Activated naive CD4-positive, alpha-beta T cell treated with Interleukin-2 at 50 U/mL for 16 hours (primary cell): ENCODE data around the gene ENC1.

Experiments used
- DNase-seq: peaks from one replicate; pipeline ENCODE4 v3.0.0-alpha.2; 2020

The ENC1 gene

DNA sequence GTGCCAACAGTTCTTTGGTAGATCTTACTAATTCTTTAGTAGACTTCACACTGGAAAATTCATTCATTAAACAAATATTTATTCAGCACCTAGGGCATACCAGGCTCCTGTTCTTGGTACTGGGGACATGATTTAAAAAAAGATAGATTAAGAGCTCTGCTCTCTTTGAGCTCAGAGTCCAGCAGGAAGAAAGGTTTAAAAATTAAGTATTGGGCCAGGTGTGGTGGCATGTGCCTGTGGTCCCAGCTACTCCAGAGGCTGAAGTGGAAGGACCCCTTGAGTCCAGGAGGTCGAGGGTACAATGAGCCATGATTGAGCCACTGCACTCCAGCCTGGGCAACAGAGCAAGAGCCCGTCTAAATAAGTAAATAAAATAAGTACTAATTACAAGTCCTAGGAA lies 41.4 kb downstream of the ENC1 start:
- DNase-seq, result no peak

DNA sequence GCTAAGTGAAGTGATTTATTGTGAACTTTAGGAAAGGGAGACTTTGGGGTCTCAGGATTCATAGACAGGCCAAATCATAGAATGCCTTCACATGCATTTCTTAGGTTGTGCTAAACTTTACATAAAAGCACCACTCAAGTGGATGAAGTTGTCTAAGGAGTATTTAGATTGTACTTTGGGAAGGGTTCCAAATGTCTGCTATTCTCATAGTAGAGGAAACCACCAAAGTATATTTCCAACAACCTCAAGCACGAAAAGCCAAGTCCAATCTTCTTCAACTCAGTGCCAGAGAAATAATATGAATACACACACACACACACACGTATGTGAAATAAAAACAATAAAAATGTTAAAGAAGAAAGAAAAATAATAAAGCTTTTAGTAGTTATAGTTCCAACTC lies 41.8 kb downstream of the ENC1 start:
- no peak for DNase-seq

DNA sequence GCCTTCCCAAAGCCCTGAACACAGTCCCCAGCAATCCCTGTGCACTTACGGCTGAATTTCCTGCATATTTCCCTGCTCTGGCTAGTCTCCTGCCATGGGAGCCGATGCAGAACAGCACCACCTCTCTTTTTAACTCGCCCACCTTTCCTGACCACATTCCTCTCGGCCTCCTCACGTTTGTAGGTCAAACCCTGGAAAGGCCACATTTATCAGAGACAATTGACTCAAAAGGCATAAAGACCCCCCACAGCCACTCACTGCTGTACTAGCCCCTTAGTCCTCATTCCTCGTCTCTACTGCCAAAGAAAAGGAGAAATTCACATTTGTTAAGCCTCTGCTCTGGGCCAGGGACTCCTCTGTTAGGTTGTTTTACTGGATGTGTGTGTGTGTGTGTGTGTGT lies 43.6 kb downstream of the ENC1 start:
- DNase-seq, result no peak

DNA sequence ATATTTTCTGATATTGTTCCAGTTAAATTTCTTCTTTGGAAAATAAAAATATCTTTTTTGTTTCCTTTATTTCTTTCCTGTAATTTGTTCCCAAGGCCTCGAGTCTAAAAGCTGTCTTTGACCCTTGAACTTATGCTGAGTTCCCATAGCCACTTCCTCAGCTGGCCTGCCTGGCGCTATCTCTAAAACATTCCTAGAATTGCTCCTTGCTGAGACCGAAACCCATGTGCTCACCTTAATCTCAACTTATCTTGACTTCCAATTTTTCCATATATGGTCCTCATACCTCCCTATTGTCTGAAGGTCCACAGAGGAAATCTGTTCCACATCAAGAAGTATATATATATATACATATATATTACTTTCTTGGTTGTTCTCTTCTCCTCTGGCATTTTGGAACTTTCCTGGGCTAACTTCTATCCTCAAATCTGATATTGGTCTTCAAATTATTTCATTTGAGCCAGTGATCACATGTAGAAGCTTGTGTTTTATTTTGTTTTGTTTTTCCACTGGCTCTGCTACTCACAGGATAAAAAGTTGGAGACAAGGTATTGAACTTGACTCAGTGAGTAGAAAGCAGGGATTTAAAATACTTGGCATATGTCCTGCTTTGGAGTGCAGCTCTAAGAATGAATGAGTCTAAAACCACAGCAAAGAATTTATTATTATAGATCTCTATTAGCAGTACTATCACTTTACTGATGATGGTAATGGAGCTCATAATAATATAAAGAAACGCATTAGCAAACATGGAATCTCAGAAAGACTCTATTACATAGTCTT lies 45.2 kb downstream of the ENC1 start:
- no peak for DNase-seq

DNA sequence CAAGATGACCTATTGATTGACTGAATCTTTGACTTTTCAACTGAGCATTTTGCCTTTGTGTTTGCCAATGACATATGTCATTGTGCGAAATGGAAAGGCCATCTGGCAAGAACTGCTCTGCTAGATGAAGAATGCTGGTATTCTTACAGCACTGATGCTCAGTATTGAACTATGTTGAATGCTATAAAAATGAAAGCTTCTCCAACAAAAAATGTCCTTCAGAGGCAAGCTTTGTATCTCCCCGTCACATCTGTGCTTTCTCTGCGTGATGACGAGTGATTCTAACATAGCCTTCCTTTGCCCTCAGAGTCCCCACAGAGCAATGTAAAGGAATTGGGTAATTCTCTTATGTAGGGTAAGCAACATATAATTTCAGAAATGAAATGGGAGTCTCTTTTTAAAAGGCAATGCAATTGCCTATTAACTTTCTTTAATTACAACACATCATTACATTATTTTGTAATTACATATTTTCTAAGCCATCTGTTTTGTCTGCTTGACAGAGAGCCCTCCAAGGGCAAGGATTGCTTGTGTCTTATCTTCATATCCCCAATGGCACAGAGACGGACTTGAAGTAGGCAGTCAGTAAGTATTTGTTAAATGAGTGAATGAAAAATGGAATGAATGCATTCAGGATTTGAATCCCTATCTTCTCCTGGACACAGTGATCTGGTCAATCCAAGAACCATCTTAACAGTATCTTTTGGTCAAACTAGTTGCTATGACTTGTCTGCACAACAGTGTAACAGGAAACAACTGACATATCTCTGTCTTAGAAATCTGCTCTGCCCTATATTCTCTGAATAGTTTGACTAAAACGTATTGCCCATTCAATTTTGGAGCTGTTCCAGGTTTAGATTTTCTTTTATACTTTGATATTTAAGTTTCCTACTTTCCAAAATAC lies 46.1 kb downstream of the ENC1 start:
- DNase-seq, result no peak

DNA sequence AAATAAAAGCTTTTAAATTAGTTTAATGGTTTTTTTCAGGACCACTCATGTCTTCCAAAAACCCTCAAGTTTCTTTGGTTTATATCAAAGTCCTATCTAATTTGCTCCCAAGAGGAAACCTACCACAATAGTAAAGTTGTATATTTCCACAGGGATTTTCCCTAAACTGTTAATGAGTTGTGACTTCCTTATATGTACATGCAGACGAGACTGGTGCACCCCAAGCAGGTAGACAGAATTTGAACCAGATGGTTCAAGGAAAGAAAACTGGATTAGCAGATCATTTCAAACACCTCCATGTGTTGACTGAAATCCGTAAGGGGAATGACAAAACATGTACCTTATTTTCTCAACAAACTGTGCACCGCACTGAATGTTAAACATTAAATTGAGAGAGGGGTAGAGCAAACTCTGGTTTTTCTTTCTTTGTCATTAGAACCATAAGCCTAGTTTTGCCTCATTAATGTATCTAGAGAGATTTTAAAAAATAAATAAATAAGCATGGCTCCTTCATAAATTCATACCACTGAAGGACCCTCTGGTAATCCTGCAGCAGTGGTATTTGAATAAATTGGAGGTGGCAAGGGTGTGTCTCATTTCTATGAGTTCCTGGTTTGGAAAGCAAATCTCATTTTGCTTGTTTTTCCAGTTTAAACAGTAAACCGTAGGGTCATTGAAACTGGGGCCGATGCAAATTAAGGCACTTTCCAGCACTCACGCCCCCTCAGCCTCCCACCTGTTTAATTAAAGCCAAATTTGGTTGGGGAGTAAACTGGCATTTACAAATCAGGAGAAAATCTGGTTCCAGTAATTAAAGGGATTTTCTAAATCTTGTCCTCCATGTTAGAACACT lies 51.1 kb downstream of the ENC1 start:
- no peak for DNase-seq

DNA sequence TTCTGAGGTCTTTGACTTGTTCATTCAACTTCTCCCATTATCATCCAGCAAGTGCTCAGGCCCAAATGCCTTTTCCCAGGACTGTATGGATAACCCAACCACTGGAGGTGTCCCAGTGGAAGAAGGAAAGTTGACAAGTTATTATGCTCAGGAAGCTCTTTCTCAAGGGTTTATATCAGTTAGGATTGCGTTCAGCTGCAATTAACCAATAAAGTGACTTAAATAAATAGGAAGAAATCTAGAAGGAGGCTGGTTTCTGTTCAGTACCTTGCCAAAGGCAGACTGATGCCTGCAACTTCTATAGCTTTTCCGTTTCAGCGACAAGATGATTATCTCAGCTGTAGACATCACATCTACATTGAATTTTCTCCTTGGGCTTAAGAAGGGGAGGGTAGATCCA lies 52.1 kb downstream of the ENC1 start:
- DNase-seq, result no peak

DNA sequence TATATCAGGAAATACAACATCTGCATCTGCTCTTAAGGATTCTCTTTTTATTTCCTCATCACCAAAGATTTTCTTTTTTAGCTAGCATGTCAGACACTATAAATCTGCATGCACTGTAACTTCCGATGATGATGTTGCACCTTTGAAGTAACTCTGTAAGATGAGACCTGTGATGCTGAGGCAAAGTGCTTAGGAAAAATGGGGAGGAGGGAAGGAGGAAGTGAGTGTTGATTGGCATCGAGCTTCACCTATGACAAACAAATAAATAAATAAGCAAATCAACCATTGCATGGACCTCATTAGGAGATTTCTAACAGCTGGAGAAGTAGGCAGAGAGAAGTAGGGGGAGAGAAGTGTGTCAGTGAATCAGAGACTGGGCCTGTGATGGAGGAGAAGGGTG lies 52.6 kb downstream of the ENC1 start:
- no peak for DNase-seq

DNA sequence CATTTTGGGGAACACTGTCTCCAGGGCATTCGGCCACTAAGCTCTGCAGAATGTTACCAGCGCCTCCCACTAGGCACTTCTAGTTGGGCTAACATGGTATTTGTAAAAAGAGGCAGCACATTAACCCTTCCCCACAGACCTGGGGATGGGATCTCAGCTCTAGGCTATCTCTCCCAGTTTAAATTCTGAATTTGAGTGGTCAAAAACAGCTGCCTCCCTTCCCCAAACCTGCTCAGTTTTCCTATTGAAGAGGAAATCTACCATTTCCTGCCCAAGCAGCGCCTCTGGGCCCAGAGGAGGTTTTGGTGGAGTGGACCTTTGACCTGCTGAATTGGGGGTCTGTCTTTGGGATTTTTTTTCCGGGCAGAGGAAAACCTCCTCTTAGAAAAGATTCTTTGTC lies 53.2 kb downstream of the ENC1 start:
- DNase-seq, result no peak

DNA sequence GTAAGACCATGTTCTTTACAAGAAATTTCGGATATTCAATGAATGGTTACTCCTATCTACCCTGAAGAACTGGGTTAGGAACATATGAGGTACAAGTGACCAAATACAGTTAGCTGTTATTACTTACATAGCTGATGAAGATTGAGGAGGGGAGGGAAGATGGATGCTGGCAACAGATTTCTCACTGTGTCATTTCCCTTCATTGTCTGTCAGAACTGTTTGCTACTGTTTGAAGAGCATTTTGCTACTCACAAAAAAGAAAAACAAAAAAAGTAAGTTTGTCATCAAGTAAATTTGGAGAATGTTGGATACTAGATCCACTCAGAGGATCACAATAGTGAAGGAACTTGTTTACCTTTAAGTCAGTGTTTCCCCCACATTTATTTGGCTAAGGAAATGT lies 53.7 kb downstream of the ENC1 start:
- no peak for DNase-seq

DNA sequence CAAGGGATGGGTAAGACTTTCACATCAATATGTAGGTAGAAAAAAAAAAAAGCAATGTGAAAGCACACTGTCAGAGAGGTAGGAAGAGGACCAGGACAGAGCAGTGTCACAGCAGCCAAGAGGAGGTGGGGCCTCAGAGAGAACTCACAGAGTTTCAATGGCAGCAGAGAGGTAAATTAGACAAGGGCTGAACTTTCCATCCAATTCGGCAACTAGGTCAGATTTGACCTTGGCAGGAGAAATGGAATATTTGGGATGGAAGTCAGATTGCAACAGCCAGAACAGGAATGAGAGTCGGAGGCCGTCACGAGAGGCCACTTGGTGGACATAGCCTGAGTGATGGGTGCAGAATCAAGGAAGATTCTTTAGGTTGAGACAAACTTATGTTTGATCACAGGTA lies 57.7 kb downstream of the ENC1 start:
- DNase-seq, result no peak

DNA sequence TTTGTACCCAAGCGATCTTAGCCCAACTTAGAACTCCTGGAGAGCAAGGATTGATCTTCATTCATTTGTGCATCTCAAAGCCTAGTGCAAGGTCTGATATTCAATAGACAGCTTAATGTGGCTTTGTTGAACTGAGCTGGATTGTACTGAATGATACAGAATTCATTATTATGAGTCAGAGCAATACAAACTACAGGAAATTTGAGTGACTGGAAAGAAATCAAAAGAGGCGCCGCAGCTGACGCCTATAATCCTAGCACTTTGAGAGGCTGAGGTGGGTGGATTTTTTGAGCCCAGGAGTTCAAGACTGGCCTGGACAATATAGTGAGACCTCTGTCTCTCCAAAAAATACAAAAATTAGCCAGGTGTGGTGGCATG lies 58.6 kb downstream of the ENC1 start:
- no peak for DNase-seq

DNA sequence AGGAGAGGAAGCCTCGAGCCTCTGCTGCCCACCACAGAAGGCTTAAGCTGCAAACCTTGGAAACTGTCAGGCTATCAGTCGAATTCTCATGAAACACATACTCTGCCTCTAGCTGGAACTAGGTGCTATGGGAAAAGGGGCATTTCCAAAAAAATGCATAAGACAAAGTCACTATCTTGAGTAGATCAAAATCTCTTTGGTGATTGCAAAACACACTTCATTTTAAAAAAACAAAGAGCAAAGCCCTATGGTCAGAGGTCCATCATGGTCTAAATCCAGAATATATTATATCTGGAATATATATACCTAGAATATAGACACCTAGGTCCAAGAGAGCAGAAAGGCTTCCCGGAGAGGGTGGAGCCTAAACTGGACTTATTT lies 59.8 kb downstream of the ENC1 start:
- DNase-seq, result no peak

DNA sequence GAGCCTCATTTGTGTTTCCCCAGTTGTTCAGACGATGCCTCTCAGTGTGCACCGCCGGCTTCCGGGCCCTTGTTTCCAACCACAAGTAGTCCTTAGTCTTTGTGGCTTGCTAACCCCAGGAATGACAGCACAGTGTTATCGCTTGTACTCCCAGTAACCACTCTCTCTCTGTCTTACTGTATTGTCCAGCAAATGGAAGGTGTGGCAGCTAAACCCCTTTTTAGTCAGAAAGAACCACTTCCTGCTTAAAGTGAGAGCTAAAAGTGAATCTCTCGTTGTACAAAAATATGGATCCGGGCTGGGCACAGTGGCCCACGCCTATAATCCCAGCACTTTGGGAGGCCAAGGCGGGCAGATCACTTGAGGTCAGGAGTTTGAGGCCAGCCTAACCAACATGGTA lies 61.3 kb downstream of the ENC1 start:
- DNase-seq, result peak; percentile 77

DNA sequence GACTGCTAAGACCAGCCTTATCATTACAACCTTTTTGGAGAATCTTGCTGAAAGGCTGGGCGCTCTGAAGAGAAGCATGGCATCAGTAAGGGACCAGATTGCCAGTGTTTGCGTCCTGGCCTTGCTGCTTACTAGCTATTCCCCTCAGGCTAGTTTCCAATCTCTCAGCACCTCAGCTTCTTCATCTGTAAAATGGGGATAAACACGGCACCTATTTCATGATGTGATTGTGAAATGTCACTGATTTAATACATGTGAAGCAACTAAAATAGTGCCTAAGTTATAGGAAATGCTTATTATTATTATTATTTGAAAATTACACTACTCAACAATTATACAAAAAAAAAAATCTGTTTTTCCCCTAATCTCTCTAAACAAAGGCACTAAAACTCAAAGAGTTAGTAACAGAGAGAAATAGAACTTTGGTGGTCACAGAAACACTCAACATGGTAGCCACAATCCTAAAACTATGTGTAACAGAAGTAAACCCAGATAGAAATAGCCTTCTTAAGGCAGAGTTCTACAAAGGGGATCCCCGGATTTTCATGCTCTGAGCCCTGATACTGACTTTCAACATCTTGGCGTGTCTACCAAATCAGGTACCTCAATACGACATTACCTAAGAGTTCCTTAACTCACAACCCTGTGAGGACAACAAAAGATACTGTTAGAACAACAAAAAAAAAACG lies 62.0 kb downstream of the ENC1 start:
- DNase-seq, result no peak
